Measurements from ENCODE around the gene HERC2. TPM values are rescaled to one million over a fixed set of nuclear protein-coding genes. Genes with fewer than 3 reads are reported as not detected.

Gene HERC2
- total and polyA plus RNA-seq, 8 donors: 7.9 to 437 (median 72.7) TPM

DNA sequence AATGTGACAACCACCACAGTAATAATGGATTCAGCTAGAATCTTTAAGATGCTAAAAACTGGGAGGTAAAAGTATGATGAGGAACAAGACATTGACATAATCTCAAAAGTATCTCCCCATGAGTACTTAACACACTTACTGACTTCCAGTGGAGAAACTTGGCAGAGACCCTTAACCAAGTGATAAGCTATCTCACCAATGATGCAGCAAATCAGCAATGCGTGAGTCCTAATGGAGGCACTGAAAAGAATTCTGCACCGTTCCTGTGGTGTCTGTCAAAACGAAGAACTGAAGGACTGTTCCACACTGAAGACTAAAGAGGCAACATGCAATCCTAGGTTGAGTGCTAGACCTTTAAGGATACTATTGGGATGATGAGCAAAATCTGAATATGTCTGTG, 154.9 kb downstream of the HERC2 start:
- peaks cover 35 to 95% (median 91%) of the 10 kb centered on the region in 4 donors for H3K36me3 ChIP-seq
- WGBS, 5 donors: 71 to 87% (median 78%) methylated on average over 3 of the region's 3 CpGs
- H3K27ac ChIP-seq: no peak overlapping the region
- no peak overlapping the region for H3K4me3 ChIP-seq
- H3K9me3 ChIP-seq: no peaks in the 10 kb centered on the region
- H3K27me3 ChIP-seq: no peaks in the 10 kb centered on the region
- DNase-seq: no peak
- no peaks in the 10 kb centered on the region for H3K4me1 ChIP-seq
- TF ChIP-seq EP300 (IDR thresholded peaks at IDR 0.05) (no peak), POLR2A (IDR thresholded peaks at IDR 0.05) (no peak), POLR2AphosphoS5 (IDR thresholded peaks at IDR 0.05) (no peak), CTCF (IDR thresholded peaks at IDR 0.05) (no peak)
- intact Hi-C loops (cut with DNase I; ENCODE audit: low total_unique reads): no loop called here

- no peak for DNase-seq
- no peak overlapping the region for H3K27ac ChIP-seq
- intact Hi-C loops (cut with DNase I; ENCODE audit: low total_unique reads): no loop called here
- no peaks in the 10 kb centered on the region for H3K9me3 ChIP-seq
- peaks cover 44 to 97% (median 92%) of the 10 kb centered on the region in 4 donors for H3K36me3 ChIP-seq
- H3K27me3 ChIP-seq: no peaks in the 10 kb centered on the region
- H3K4me3 ChIP-seq: no peak overlapping the region
- WGBS, 5 donors: 75 to 96% (median 90%) methylated on average over 1 of the region's 1 CpG
- H3K4me1 ChIP-seq: no peaks in the 10 kb centered on the region
- TF ChIP-seq POLR2A (IDR thresholded peaks at IDR 0.05) (no peak), POLR2AphosphoS5 (IDR thresholded peaks at IDR 0.05) (no peak), CTCF (IDR thresholded peaks at IDR 0.05) (no peak), EP300 (IDR thresholded peaks at IDR 0.05) (no peak)
Measured at GRCh38 chr15:28165791-28166190, 156.2 kb downstream of the HERC2 start.

GRCh38 chr15:28164876-28165275, 157.1 kb downstream of the HERC2 start:
- Histone ChIP-seq H3K9me3 (no peaks in the 10 kb centered on the region), H3K4me1 (no peaks in the 10 kb centered on the region), H3K36me3 (peaks cover 44 to 100% (median 97%) of the 10 kb centered on the region in 4 donors), H3K27me3 (no peaks in the 10 kb centered on the region), H3K27ac (no peak overlapping the region), H3K4me3 (no peak overlapping the region)
- 91 to 100% (median 94%) methylated on average over 3 of the region's 3 CpGs for WGBS, 5 donors
- no peak for DNase-seq
- no peak for TF ChIP-seq POLR2A (IDR thresholded peaks at IDR 0.05)
- no peak for TF ChIP-seq CTCF (IDR thresholded peaks at IDR 0.05)
- TF ChIP-seq EP300 (IDR thresholded peaks at IDR 0.05): no peak
- TF ChIP-seq POLR2AphosphoS5 (IDR thresholded peaks at IDR 0.05): no peak
- intact Hi-C loops (cut with DNase I; ENCODE audit: low total_unique reads): no loop called here

- Histone ChIP-seq H3K36me3 (peaks cover 0 to 38% (median 25%) of the 10 kb centered on the region in 4 donors), H3K27ac (no peak overlapping the region), H3K9me3 (peaks cover 0 to 11% (median 4%) of the 10 kb centered on the region in 4 donors), H3K27me3 (no peaks in the 10 kb centered on the region), H3K4me3 (no peak overlapping the region), H3K4me1 (peaks cover 0 to 4% (median 0%) of the 10 kb centered on the region in 4 donors)
- TF ChIP-seq CTCF (IDR thresholded peaks at IDR 0.05) (no peak), EP300 (IDR thresholded peaks at IDR 0.05) (no peak), POLR2A (IDR thresholded peaks at IDR 0.05) (no peak), POLR2AphosphoS5 (IDR thresholded peaks at IDR 0.05) (no peak)
- no peak for DNase-seq
- WGBS, 5 donors: 71 to 90% (median 76%) methylated on average over 4 of the region's 4 CpGs
- intact Hi-C loops (cut with DNase I; ENCODE audit: low total_unique reads): no loop called here
Measured at GRCh38 chr15:28154283-28154682, 167.7 kb downstream of the HERC2 start.

Data from stomach (tissue), 9 donors.